OCI-LY1 (cell line): ENCODE results near the gene ARL5A.

ENCODE experiments used
- H2AFZ ChIP-seq: fragments of 200-600 bp; sonication (generic), shearing (Covaris generic); 2 replicates; pipeline ENCODE4 v1.6.0; 2014; ENCODE audit warnings: antibody characterized with exemption, mild to moderate bottlenecking, low read length
- H3F3A ChIP-seq: fragments of 200-600 bp; sonication (generic), shearing (Covaris generic); 2 replicates; pipeline ENCODE4 v1.6.0; 2014; ENCODE audit warnings: mild to moderate bottlenecking, antibody characterized with exemption, low read length, moderate library complexity; ENCODE audit not compliant: insufficient read depth
- H3K27ac ChIP-seq: fragments of 200-600 bp; sonication (generic); 2 replicates; pipeline ENCODE4 v1.5.1; 2014; ENCODE audit warnings: low read length, mixed run types, mild to moderate bottlenecking, low read depth; ENCODE audit not compliant: poor library complexity, severe bottlenecking
- H3K27me3 ChIP-seq: fragments of 200-600 bp; sonication (generic); 2 replicates; pipeline ENCODE4 v1.6.0; 2014; ENCODE audit warnings: antibody characterized with exemption, mild to moderate bottlenecking, low read length, moderate library complexity; ENCODE audit not compliant: insufficient read depth
- H3K36me3 ChIP-seq: fragments of 200-600 bp; sonication (generic); 2 replicates; pipeline ENCODE4 v1.6.1; 2014; ENCODE audit warnings: mild to moderate bottlenecking, antibody characterized with exemption, low read length, moderate library complexity, mixed read lengths; ENCODE audit not compliant: insufficient read depth
- H3K4me1 ChIP-seq: fragments of 200-600 bp; sonication (generic); 2 replicates; pipeline ENCODE4 v1.5.1; 2014; ENCODE audit warnings: mild to moderate bottlenecking, low read length, moderate library complexity; ENCODE audit not compliant: insufficient read depth, severe bottlenecking
- H3K4me2 ChIP-seq: fragments of 200-600 bp; sonication (generic), shearing (Covaris generic); 2 replicates; pipeline ENCODE4 v1.6.1; 2014; ENCODE audit warnings: low read length
- H3K4me3 ChIP-seq: fragments of 200-600 bp; sonication (generic); 2 replicates; pipeline ENCODE4 v1.5.1; 2014; ENCODE audit warnings: low read length, low read depth, mild to moderate bottlenecking, mixed read lengths; ENCODE audit not compliant: poor library complexity, severe bottlenecking
- H3K79me2 ChIP-seq: fragments of 200-600 bp; shearing (Covaris generic); 2 replicates; pipeline ENCODE4 v1.6.1; 2016; ENCODE audit warnings: mixed run types, low read length, mixed read lengths; ENCODE audit not compliant: insufficient read depth
- H3K9ac ChIP-seq: fragments of 200-600 bp; sonication (generic), shearing (Covaris generic); 2 replicates; pipeline ENCODE4 v1.6.1; 2014; ENCODE audit warnings: mild to moderate bottlenecking, low read length, mixed read lengths
- H3K9me2 ChIP-seq: fragments of 200-600 bp; sonication (generic), shearing (Covaris generic); 2 replicates; pipeline ENCODE4 v1.6.1; 2014; ENCODE audit warnings: low read depth, mild to moderate bottlenecking, low read length, mixed read lengths
- H3K9me3 ChIP-seq: fragments of 200-600 bp; shearing (Covaris generic); 2 replicates; pipeline ENCODE4 v1.6.1; 2014; ENCODE audit warnings: low read length, mixed read lengths
- H4K20me1 ChIP-seq: fragments of 200-600 bp; sonication (generic), shearing (Covaris generic); 2 replicates; pipeline ENCODE4 v1.6.0; 2016; ENCODE audit warnings: mild to moderate bottlenecking, low read length; ENCODE audit not compliant: insufficient read depth
- CTCF ChIP-seq: fragments of 200-600 bp; sonication (generic), shearing (Covaris generic); IDR thresholded peaks from 2 replicates; pipeline ENCODE4 v1.5.1; 2017; ENCODE audit warnings: mild to moderate bottlenecking, antibody characterized with exemption, low read length, moderate library complexity, mixed read lengths
- EZH2 ChIP-seq: fragments of 200-600 bp; sonication (generic), shearing (Covaris generic); IDR thresholded peaks from 2 replicates; pipeline ENCODE4 v1.8.0; 2017; ENCODE audit warnings: borderline replicate concordance, mixed run types, mild to moderate bottlenecking, antibody characterized with exemption, low read length, moderate library complexity, mixed read lengths

The ARL5A gene

DNA sequence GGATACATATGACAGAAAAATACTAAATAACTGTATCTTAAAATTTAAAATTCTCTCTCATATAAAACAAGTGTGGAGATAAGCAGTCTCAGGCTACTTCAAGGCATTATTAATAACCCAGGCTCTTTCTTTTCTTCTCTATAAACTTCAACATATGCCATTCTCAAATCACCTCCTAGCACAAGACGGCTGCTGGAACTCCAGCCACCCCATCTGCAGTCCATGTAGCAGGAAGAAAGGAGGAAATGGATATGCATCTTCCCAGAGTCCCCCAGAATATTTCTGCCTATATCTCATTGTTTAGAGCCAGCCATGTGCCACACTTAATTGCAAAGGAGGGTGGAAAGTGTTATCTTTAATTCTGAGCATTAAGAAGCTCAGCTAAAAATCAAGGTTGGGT lies 58.6 kb downstream of the ARL5A start:
- Histone ChIP-seq H3K36me3 (no peaks in the 10 kb centered on the region), H3K27me3 (no peaks in the 10 kb centered on the region), H3K4me2 (no peak overlapping the region), H3F3A (peaks cover 6% of the 10 kb centered on the region), H3K4me1 (peaks cover 59% of the 10 kb centered on the region), H3K9ac (no peak overlapping the region), H3K79me2 (no peaks in the 10 kb centered on the region), H3K4me3 (no peak overlapping the region), H2AFZ (no peak overlapping the region), H3K9me2 (no peaks in the 10 kb centered on the region), H3K9me3 (no peaks in the 10 kb centered on the region), H4K20me1 (no peaks in the 10 kb centered on the region), H3K27ac (no peak overlapping the region)
- TF ChIP-seq CTCF (no peak), EZH2 (no peak)

DNA sequence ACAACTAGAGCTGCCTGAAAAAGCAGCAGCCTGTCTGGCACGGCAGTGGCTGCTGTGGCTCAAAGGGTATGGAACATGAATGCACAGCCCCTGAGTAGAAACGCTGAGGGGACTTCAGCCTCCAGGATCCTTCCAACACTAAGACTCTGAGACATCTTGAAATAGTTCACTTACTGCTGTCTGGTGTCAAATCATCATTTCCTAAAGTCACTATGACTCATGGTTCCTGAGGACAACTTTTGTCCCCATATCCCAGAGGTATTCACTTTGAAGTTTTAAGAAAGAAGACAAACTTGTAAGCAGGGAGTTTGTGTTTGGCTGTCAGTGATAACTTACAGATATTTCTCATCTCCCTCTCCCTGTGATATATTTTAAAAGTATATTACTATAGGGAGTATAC lies 60.7 kb downstream of the ARL5A start:
- Histone ChIP-seq H3K4me2 (no peak overlapping the region; the same call in 1 of the 2 replicates), H2AFZ (no peak overlapping the region)

DNA sequence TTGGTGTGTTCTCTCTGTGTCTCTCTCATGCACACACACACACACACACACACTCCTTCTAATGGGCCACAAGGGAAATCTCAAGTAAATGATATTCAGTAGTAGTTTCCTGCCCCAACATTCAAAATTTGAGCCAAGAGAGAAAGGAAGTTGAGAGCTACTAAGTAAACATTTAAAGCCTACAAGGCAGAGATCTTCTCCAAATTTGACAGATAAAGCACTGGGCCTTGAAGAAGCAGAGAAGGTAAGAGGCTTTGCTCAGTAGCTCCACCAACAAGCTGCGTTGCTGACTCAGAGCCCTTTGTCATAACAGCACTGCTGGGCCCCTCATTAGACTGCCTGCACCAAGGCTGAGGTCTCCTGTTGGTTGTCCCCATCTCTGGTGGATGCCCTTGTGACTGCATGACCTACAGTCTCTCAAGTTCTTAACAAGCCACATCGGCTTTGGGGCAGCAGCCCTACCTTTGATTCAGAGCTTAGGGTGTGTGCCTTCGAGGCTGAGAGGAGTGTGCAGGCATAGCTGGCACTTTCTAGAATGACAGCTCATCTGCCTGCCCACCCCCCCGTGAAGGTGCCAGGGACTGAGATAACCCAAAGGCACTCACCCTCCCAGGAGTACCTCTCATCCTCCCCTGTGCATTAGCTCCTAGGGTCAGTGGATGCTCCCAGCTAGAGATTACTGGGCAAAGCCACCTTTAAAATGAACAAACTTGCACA lies 61.6 kb downstream of the ARL5A start:
- H3K9me2 ChIP-seq: no peaks in the 10 kb centered on the region
- H3K4me1 ChIP-seq: peaks cover 40% of the 10 kb centered on the region
- peak overlapping the region; percentile 81 for H3K27ac ChIP-seq
- H3K79me2 ChIP-seq: no peaks in the 10 kb centered on the region
- no peak overlapping the region for H2AFZ ChIP-seq
- H3K27me3 ChIP-seq: no peaks in the 10 kb centered on the region
- H3K4me3 ChIP-seq: no peak overlapping the region
- H4K20me1 ChIP-seq: no peaks in the 10 kb centered on the region
- no peaks in the 10 kb centered on the region for H3F3A ChIP-seq
- no peak; the same call in 1 of the 2 replicates for TF ChIP-seq CTCF
- no peak for TF ChIP-seq EZH2
- peak overlapping the region; percentile 39; the same call in 1 of the 2 replicates for H3K9ac ChIP-seq
- no peaks in the 10 kb centered on the region for H3K9me3 ChIP-seq
- no peaks in the 10 kb centered on the region for H3K36me3 ChIP-seq
- peak overlapping the region; percentile 3; the same call in 1 of the 2 replicates for H3K4me2 ChIP-seq

More for the DNA sequence above, 60.7 kb downstream of the ARL5A start:
- Histone ChIP-seq H3K36me3 (no peaks in the 10 kb centered on the region), H3K9ac (peak overlapping the region; percentile 39; the same call in 1 of the 2 replicates), H3K79me2 (no peaks in the 10 kb centered on the region), H3K4me1 (peaks cover 50% of the 10 kb centered on the region), H4K20me1 (no peaks in the 10 kb centered on the region), H3K9me2 (no peaks in the 10 kb centered on the region), H3K4me3 (no peak overlapping the region), H3K27me3 (no peaks in the 10 kb centered on the region), H3K27ac (peak overlapping the region; percentile 81), H3K9me3 (no peaks in the 10 kb centered on the region), H3F3A (no peaks in the 10 kb centered on the region; the same call in 1 of the 2 replicates)
- no peak for TF ChIP-seq EZH2
- no peak for TF ChIP-seq CTCF
